DMS 273 (cell line): Measurements from ENCODE around the gene TP53TG5.
"Not testable (repeated sequence)": the region's sequence is repeated elsewhere in the genome, so short reads cannot be mapped to it uniquely, and the experiment has no call there.

ENCODE experiments used
- DNase-seq: peaks from one replicate; lab custom pipeline; 2025; ENCODE audit not compliant: unreplicated experiment; lab: John Stamatoyannopoulos, UW

The TP53TG5 gene

DNA sequence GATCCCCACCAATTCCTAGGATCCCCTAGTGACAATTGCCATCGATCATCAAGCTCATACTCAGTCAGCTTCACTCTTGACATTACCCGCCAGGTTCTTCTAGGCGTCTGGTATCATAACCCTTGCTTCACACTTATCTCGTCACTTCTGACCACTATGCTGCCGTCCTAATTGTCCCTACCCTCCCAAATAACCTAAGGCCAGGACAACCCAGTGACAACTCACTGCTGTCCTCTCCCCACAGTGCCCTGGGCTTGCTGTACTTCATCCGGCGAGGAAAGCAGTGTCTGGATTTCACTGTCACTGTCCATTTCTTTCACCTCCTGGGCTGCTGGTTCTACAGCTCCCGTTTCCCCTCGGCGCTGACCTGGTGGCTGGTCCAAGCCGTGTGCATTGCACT lies 11.5 kb downstream of the TP53TG5 start:
- DNase-seq: no peak

DNA sequence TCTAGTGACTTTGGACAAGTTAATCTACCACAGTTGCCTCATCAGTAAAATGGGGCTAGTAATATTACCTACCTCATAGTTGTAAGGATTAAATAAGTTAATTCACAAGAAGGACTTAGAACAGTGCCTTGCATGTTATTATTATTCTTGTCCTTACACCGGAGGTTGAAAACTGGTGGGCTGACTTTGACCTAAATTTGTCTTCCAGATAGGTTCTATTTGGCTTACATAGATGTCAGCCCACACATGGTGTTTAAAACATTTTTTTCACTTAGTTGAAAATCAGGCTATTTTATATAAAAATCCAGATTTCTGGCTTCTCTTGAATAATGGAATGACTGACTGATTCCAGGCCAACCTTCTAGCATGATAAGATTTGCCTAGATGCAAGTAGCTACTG lies 11.9 kb downstream of the TP53TG5 start:
- DNase-seq: no peak

DNA sequence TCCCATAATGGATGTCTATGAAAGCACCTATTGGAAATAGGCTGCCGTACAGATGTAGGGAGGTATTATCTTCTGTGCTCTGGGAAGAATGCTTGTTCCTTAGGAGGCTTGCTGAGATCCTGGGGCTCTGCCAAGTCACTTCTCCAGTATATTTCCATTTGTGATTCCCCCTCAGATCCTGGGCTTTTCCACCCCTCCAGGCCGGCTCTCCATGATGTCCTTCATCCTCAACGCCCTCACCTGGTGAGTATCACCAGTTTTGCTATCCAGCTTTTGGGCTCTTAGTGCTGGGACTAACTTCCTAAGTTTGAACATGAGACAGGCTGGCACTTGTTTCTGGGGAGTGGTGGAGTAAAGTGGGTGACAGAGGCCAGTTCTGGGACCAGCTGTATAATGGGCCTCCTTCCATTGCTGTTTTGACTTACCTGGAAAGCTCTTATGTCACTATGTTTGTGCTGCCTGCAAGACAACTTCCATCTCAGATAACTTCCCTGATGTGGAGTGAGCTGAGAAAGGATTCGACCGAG lies 12.6 kb downstream of the TP53TG5 start:
- no peak for DNase-seq

DNA sequence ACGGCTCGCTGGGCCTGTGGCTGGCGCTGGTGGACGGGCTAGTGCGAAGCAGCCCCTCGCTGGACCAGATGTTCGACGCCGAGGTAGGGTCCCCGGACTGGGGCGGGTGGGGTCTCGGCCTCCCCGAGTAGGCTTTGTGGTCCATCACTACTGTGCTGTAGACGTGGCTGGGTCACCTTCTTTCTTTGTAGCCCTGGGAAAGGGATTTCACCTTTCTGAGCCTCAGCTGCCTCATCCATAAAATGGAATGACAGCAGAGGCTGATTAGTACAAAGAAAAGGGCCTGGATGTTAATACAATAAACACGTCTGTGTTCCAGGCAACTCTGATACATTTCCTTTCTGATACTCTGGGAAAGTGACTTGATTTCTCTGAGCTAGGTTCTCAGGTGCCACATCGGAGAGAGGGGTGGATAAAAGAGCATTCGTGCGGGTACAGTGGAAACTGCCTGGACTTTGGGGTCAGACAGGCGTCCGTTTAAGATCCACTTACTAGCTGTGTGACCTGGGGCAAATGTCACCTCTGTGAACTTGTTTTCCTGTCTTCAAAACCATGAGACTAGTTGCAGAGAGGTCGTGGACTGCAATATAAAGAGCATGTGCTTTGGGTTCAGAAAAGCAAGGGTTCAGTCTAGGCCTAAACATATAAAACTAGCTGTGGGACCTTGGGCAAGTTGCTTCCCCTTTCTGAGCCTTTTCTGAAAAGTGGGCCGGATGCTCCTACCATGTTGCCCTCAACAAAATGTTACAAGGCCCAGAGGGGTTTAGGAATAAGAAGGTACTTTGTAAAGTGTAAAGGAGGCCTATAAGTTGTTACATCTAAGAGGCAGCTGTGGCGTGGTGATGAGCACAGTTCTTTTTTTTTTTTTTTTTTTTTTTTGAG lies 14.3 kb downstream of the TP53TG5 start:
- DNase-seq: no peak

DNA sequence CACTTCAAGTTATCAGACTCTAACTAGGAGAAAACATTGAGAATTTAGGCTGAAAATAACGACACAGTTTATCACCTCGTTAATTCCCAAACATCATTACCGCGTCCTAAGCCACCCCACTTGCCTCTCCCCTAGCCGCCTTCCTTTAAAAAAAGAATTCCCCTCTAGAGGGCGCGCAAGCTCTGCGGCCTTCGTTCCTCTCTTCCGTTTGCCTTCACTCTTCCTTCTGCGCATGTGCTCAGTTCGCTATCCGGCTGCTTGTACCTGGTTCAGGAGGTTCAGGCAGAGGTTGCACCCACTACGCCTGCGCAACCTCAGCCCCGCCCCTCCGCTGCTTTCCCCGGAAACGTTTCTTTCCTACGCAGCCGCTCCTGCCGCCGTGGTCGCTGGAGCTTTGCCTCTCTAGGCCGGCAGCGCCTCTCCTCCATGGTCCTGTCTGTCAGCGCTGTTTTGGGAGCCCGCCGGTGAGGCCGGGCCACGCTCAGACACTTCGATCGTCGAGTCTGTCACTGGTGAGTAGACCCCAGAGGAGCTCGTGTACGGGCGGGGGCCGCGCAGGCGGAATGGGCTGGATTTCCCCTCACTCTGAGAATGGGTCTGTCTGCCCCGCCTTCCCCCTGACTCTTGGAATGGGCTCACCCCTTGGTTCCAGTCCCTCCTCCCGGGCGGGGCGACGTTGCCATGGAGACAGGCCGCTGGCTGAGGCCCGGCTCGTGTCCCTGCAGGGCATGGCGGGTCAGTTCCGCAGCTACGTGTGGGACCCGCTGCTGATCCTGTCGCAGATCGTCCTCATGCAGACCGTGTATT lies 15.1 kb downstream of the TP53TG5 start, which contains the start of gene SYS1:
TSS of gene SYS1 (plus strand) at position 353 of the 807 bp plus-strand sequence. CDS start at position 729, 376 bp downstream.
- peak; percentile 98 for DNase-seq

DNA sequence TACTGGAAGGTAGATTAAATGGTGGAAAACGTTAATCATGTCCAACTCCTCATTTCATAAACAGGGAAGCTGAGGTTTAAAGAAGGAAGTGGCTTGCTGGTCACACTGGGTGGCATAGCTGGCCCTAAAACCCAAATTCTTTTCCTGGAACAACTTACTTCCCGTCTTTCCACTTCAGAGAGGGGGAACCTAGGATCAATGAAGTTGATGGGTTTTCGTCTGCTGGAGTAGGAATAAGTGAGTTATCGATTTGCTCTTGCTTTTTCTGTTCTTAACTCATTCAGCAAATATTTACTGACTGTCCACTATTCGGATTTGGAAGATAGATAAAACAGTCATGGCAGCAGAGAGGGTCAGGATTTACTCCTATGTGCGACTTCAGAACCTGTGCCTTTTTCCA lies 16.3 kb downstream of the TP53TG5 start:
- DNase-seq: no peak

DNA sequence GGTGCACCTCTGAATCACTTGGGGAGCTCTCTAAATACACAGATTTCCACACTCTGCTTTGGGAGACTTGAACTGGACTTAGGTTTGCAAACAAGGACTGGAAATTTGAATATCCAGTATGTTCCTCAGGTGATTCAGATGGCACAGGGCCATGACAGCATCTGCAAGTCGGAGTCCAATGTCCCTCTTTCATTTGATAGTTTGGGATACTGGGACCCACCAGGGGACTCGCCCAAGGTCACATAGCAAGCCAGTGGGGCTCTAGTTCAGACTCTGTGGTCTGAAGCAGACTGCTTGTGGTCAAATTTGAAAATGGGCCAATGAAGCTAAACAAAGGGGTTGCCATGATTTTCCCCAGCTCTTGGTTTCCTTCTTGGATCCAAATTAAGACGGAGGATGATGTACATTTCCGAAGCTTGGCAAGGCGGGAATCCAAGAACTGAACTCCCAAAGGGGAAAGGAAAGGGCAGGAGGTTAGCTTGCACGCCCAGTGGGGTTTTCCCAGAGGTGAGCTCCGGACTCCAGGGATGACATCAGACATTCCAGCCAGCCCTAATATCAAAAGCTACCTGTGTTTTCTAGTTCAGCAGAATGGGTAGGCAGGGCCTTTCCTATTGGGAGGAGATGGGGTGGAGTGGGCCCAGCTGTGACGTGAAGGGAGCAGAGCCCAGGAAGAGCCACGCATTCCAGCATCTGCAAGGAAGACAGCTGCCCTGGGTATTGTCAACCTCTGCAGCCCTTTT lies 18.5 kb downstream of the TP53TG5 start:
- no peak for DNase-seq

DNA sequence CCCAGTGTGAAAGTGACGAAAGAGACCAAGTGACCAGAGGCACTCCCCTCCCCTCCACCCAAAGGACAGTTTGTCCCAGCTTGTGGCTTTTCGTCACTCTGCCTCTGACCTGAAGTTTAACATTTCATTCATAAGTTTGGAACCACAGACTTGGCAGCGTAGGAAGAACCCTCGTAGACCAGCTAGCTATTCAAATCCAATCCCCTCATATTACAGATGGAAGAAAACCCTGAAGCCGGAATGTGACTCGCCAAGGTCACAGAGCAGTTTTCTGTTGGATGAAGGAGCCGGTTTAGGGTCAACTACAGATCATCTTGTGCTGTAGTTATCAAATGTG lies 19.1 kb downstream of the TP53TG5 start:
- DNase-seq: no peak

DNA sequence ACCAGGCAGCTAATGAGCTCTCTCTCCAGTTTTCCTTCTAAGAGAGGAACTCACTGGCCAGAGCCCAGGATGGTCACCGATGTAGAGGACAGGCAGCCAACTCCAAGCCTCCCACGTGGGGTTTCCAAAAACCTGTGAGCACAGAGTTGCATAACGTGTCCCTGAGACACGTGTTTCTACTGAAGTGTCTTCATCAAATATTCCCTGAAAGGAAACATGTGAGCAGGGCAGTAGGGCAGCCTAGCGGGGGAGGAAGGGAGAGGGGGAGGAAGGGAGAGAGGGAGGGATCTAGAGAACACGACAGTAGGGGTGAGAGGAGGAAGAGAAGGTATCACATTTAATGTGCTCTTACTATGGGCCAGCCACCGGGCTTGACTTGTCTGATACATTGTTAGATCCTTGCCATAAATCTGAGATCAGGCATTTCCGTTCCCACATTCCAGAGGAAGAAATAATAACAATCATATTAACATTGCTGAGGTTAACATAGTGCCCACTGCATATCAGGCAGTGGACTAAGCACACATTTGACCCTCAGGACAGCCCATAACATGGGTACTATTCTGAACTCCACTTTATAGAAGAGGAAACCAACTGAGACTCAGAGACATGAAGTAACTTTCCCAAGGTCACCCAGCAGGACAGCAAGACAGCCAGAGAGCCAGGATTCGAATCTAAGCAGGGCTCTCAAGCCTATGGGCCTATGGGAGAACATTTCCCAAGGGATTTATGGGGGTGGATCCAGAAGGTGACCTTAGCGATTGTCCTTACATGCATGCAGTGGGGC lies 19.6 kb downstream of the TP53TG5 start:
- no peak for DNase-seq

DNA sequence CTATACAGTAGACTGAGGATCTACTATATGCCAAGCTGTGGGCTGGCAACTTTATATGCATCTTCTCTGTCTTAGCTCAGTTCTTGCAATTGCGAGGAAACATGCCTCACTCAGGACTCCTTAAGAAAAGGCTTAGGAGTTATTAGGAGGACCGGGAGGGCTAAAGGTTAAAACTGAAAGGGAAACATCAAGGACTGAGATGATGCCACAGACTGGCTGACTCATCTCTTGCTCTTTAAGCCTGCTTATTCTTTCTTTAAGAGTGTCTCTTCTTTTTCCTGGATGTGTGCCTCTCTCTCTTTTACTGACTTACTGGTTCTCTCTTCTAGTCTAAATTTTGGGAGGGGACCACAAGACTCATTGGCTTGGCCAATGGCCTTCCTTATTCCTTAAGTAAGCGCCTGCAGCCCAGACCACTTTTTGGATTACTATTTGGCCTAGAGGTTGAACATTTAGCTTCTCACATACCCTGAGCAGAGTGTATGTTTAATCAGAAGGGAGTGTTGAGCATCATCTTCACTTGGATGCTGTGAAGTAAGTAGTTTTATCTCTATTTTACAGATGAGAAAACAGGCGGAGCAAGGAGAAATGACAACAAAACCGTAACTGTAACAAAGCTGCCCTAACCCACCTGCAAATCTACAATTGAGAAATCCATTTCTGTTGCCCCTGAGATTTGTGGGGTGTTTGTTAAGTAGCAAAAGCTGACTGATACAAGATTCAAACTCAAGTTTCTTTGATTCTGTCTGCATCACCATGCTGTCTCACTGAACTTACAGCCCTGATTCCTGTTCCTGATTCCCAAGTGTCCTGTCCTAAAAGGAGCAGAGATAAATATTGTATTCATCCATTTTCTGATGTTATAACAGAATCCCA lies 22.7 kb downstream of the TP53TG5 start:
- no peak for DNase-seq

DNA sequence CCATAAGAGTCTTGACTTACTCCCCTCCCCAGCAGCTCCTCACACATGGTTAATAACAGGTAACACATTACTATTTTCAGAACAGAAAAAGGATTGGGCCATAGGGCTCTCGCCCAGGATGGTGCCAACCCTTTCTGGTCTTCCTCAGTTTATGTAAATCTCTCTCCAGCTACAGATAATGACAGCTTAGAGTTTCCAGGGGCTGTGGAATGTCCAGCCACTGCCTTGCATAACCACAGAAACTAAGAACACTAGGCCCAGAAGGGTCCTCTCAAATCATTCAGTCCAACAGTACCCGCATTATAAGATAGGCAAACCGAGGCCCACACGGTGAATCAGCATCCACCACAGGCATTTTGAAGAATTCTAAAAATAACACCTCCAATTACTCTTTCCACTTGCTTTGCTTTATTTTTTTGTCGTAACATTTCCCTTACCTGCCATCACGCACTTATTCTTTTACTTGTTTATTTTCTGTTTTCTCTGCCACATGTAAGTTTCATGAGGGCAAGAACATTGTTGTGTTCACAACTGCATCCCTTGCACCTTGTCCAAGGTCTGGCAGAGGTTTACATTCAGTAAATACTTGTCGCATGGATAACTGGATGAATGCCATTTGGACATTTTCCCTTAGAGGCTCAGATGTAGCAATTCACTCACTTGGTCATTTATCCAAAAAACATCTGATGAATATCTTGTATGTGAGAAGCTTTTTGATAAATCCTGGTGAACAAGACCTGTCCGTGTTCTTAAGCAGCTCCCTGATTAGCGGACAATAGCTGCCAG lies 23.5 kb downstream of the TP53TG5 start:
- DNase-seq: no peak

DNA sequence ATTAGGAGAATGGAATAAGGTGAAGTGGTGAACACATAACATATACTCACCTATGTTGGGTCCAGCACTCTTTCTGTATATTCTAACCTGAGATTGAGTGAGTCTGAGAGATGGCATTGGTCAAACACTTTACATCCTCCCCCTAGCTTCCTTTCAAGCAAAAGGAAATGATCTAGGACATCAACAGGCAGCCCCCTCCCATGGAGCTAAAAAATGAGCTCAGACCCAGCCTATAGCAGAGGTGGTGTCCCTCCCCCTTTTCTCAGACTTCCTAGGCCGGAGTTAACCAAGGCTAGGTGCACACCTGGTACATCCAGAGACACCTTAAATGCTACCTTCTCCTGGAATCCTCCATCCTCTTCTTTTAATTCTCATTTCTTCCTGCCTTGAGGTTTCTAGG lies 24.4 kb downstream of the TP53TG5 start:
- no peak for DNase-seq

DNA sequence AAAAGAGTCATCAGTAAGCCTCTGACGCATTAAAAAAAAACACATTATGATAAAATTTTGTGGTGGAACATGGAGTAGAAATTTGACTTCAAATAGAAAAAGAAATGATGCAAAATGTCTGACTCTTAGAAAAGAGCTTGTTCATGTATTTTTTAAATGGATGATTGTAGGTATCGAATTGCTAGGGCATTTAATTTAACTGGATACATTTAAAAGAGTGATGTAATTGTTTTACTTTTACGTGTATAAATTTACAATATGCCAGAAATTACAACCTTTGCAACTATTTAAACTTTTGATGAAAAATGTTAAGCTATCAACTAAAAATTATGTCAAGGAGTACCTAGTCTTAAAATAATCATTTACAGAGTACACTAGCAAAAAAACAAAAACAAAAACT lies 25.4 kb downstream of the TP53TG5 start:
- DNase-seq: no peak

DNA sequence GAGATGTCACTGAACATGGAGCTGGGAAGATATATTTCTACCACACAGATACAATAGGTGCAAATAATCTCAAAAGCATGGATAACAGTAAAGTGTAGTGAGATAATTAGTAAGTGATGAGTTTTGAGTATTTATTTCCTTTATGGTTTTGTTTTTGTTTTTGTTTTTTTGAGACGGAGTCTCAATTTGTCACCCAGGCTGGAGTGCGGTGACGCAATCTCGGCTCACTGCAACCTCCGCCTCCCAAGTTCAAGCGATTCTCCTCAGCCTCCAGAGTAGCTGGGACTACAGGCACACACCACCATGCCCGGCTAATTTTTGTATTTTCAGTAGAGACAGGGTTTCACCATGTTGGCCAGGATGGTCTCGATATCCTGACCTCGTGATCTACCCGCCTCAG lies 27.3 kb downstream of the TP53TG5 start:
- not testable (repeated sequence) for DNase-seq

DNA sequence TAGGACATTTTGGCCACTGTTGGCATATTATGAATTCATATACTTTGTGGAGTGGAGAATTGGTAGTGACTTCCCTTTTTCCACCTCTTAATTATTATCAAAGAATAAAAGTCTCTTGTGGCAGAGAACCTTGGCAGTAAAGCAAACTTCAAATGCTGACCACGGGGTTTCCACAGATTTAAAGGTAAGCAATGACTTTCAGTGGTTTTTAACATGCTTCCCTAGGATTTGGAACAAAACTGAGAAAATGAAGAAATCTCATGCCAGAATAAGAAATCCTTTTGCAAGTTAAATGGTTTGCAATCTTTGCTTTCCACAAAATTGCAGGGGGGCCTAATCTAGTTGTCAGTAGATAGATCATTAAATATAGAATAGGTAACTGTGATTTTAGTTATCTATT lies 27.9 kb downstream of the TP53TG5 start:
- DNase-seq: no peak

DNA sequence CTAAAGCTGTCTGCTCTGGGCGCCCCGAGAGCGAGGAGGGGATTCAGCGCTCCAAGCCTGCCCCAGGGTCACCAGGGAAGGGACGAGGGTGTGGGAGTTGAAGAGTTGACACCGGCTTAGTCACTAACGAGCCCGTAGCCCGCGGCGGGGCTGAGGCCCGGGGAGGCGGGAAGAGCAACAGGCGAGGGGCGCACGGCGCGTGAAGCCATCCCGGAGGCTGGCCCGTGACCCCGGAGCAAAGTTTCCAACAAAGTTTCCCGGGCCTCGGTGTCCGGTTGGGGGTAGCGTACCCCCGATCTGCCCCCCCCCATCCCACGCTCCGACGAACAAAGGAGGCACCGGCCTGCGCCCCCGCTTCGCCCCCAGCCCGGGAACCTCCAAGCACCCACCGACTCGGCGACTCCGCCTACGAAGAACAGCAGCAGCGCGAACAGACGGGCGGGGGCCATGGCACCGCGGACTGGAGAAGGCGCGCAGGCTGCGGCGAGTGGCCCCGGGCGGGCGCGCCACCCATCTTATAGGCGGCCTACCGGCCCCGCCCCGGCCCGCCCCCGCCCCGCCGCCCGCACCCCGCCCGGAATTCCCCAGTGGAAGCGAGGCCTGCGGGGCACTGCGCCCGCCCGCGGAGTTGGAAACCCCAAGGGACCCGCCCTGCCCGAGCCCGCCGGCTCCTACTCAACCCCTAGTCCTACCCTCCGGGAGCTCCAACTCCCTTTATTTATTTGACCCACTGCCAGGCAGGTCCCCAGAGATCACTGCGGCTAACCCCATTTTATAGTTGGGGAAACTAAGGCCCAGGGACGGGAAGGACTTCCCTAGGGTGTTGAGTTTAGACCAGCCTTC lies 30.0 kb downstream of the TP53TG5 start, which contains the start of gene SDC4:
TSS of gene SDC4 (minus strand) at position 489 of the 843 bp plus-strand sequence. CDS start at position 449, 40 bp downstream.
- peak; percentile 74 for DNase-seq

DNA sequence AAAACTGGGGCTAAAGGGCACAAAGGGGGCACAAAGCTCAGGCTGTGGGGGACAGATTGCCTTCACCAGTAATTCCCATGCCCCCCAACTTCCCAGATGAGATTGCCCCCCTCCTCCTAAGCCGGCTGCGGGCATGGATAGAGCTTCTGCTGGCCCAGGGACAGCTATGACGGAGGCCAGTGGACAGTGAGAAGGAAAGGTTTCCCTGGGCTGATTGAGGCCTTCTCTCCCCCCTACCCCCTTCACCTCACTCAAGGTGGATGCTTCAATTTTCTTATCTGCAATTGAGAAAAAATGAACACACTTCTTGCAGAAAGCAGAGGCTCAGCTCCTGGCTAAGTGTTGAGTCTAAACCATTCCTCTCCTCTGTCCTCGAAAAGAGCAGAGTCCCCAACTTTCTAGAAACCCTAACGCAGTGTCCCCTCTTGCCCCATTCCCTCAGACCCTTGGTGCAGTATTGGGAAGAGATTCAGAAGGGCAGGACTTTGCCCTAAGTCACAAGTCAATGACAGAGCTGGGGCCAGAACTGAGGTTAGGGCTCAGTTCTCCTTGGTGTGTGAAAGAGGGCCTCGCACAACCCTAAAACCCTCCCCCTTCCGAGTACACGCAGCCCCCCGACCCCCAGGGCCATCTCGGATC lies 30.7 kb downstream of the TP53TG5 start:
- no peak for DNase-seq
